Stimulated activated naive CD4-positive, alpha-beta T cell treated with Interleukin-2 at 50 U/mL for 16 hours (primary cell): Measurements from ENCODE around the gene ENPP7.
"Not testable (repeated sequence)": the region's sequence is repeated elsewhere in the genome, so short reads cannot be mapped to it uniquely, and the experiment has no call there.

ENCODE experiments used
- DNase-seq: peaks from one replicate; lab custom pipeline; 2025; lab: John Stamatoyannopoulos, UW

Gene ENPP7

GRCh38 chr17:79749156-79749815 is 18.5 kb downstream of the ENPP7 start:
- no peak for DNase-seq

GRCh38 chr17:79749958-79750357 is 19.2 kb downstream of the ENPP7 start:
- DNase-seq: no peak

GRCh38 chr17:79750650-79751545 is 20.2 kb downstream of the ENPP7 start:
- DNase-seq: no peak

GRCh38 chr17:79752175-79752574 is 21.4 kb downstream of the ENPP7 start:
- no peak for DNase-seq

GRCh38 chr17:79754370-79754769 is 23.6 kb downstream of the ENPP7 start:
- no peak for DNase-seq

- DNase-seq: not testable (repeated sequence)
These were observed 24.2 kb downstream of the ENPP7 start for GRCh38 chr17:79754903-79755302.

- no peak for DNase-seq
These were observed 24.8 kb downstream of the ENPP7 start for GRCh38 chr17:79755591-79755990.

GRCh38 chr17:79757140-79757745 is 26.5 kb downstream of the ENPP7 start:
- no peak for DNase-seq

GRCh38 chr17:79758271-79758670 is 27.5 kb downstream of the ENPP7 start:
- no peak for DNase-seq

- no peak for DNase-seq
These were observed 29.6 kb downstream of the ENPP7 start for GRCh38 chr17:79760197-79760906.

- no peak for DNase-seq
These were observed 31.3 kb downstream of the ENPP7 start for GRCh38 chr17:79761894-79762589.

GRCh38 chr17:79765708-79766107 is 35.0 kb downstream of the ENPP7 start:
- no peak for DNase-seq

- no peak for DNase-seq
These were observed 39.1 kb downstream of the ENPP7 start for GRCh38 chr17:79769570-79770506.

GRCh38 chr17:79771276-79771675 is 40.5 kb downstream of the ENPP7 start:
- no peak for DNase-seq

GRCh38 chr17:79772726-79773125 is 42.0 kb downstream of the ENPP7 start:
- DNase-seq: not testable (repeated sequence)

- DNase-seq: no peak
These were observed 43.8 kb downstream of the ENPP7 start for GRCh38 chr17:79774561-79774975.

- no peak for DNase-seq
These were observed 44.9 kb downstream of the ENPP7 start for GRCh38 chr17:79775632-79776031.

- DNase-seq: no peak
These were observed 45.8 kb downstream of the ENPP7 start for GRCh38 chr17:79776376-79777119.

- no peak for DNase-seq
These were observed 46.6 kb downstream of the ENPP7 start for GRCh38 chr17:79777120-79777893.
